ENCODE results near the gene INPP5D. TPM values are rescaled to one million over a fixed set of nuclear protein-coding genes. Genes with fewer than 3 reads are reported as not detected.

Gene INPP5D
- total RNA-seq, 1 experiment from 2014 or later = 17.2 TPM

DNA sequence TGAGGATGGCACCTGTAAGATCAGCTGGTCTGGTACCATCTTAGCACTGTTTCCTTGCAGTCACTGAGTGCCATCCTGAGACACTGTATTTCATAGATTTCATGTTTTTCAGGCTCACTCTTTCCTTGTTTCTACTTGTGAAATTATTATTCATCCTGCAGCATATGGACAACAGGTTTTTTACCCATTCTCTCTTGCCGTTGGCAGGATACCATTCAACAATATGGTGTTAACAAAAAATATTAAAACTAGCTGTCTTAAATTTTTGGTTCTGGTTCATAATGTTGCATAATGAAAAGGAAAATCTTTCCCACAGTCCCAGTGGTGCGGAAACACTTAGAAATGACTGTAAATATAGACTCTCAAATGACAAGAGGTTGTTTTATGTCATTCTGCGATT, 168.2 kb downstream of the INPP5D start:
- no peak overlapping the region for H3K4me3 Mint-ChIP-seq
- H3K27ac Mint-ChIP-seq = no peak overlapping the region
- TF ChIP-seq KAT7 (CRISPR knock-in tag; IDR thresholded peaks at IDR 0.05; ENCODE audit: borderline replicate concordance) = no peak
- no peak for TF ChIP-seq CREM (CRISPR knock-in tag; IDR thresholded peaks at IDR 0.05)
- TF ChIP-seq SMAD4 (CRISPR knock-in tag; IDR thresholded peaks at IDR 0.05) = no peak
- no peak for TF ChIP-seq ATF1 (CRISPR knock-in tag; IDR thresholded peaks at IDR 0.05)
- no peak for TF ChIP-seq EMX1 (CRISPR knock-in tag; IDR thresholded peaks at IDR 0.05)
- TF ChIP-seq, protein P1, sequence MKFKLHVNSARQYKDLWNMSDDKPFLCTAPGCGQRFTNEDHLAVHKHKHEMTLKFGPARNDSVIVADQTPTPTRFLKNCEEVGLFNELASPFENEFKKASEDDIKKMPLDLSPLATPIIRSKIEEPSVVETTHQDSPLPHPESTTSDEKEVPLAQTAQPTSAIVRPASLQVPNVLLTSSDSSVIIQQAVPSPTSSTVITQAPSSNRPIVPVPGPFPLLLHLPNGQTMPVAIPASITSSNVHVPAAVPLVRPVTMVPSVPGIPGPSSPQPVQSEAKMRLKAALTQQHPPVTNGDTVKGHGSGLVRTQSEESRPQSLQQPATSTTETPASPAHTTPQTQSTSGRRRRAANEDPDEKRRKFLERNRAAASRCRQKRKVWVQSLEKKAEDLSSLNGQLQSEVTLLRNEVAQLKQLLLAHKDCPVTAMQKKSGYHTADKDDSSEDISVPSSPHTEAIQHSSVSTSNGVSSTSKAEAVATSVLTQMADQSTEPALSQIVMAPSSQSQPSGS (CRISPR knock-in tag; IDR thresholded peaks at IDR 0.05; ENCODE audit: borderline replicate concordance, low read depth) = no peak
- TF ChIP-seq, protein P2, sequence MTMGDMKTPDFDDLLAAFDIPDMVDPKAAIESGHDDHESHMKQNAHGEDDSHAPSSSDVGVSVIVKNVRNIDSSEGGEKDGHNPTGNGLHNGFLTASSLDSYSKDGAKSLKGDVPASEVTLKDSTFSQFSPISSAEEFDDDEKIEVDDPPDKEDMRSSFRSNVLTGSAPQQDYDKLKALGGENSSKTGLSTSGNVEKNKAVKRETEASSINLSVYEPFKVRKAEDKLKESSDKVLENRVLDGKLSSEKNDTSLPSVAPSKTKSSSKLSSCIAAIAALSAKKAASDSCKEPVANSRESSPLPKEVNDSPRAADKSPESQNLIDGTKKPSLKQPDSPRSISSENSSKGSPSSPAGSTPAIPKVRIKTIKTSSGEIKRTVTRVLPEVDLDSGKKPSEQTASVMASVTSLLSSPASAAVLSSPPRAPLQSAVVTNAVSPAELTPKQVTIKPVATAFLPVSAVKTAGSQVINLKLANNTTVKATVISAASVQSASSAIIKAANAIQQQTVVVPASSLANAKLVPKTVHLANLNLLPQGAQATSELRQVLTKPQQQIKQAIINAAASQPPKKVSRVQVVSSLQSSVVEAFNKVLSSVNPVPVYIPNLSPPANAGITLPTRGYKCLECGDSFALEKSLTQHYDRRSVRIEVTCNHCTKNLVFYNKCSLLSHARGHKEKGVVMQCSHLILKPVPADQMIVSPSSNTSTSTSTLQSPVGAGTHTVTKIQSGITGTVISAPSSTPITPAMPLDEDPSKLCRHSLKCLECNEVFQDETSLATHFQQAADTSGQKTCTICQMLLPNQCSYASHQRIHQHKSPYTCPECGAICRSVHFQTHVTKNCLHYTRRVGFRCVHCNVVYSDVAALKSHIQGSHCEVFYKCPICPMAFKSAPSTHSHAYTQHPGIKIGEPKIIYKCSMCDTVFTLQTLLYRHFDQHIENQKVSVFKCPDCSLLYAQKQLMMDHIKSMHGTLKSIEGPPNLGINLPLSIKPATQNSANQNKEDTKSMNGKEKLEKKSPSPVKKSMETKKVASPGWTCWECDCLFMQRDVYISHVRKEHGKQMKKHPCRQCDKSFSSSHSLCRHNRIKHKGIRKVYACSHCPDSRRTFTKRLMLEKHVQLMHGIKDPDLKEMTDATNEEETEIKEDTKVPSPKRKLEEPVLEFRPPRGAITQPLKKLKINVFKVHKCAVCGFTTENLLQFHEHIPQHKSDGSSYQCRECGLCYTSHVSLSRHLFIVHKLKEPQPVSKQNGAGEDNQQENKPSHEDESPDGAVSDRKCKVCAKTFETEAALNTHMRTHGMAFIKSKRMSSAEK (CRISPR knock-in tag; IDR thresholded peaks at IDR 0.05; ENCODE audit: borderline replicate concordance) = no peak
- H3K36me3 Mint-ChIP-seq = no peaks in the 10 kb centered on the region
- ChIA-PET CTCF (interaction anchor here (2.0 kb wide), 1 partner anchor 8 kb away, joined by 6 read pairs; no protein-coding TSS in a partner anchor), POLR2A (interaction anchor here (0.6 kb wide), 1 partner anchor 23 kb away, joined by 3 read pairs; the partner anchor contains the start of gene ATG16L1)
- H3K27me3 Mint-ChIP-seq (ENCODE audit: low read depth) = no peaks in the 10 kb centered on the region; the same call in 1 of the 2 replicates
- peaks cover 12% of the 10 kb centered on the region for H3K9me3 Mint-ChIP-seq
- H3K4me1 Mint-ChIP-seq = peaks cover 15% of the 10 kb centered on the region
- ATAC-seq (no peak), DNase-seq (ENCODE audit: low spot score) (no peak)

DNA sequence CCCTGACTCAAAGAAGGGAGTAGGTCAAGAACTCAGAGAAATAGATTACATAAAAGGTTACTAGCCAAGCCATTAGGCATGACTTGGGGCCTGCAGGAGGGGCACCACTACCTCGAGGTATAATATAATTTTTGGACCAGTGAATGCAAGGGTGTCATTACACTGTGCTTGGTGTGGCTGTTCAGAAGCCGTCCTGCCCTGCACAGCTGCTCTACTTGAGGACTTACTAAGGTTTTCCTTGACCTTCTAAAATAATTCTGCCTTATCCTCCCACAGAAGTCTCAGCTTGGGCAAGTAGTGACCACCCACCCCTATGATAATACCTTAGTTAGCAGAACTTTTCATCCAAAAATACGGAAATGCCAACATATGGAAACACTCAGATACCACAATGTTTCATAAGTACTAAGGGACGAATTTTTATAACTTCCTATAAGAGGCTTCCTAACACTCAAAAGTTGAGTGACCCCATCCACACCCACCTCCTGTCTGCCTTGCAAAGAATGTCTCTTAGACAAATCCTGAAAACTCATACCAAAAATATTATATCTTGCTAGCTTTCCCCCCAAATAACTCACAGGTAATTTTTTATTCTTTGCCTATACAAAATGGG, 173.6 kb downstream of the INPP5D start:
- Mint-ChIP-seq H3K4me3 (no peak overlapping the region), H3K27ac (no peak overlapping the region), H3K27me3 (ENCODE audit: low read depth) (no peaks in the 10 kb centered on the region), H3K4me1 (no peaks in the 10 kb centered on the region), H3K36me3 (no peaks in the 10 kb centered on the region), H3K9me3 (peaks cover 4% of the 10 kb centered on the region; the same call in 1 of the 2 replicates)
- DNase-seq (ENCODE audit: low spot score) (no peak), ATAC-seq (no peak)
- CTCF ChIA-PET = interaction anchor here (3.1 kb wide), 1 partner anchor 17 kb away, joined by 13 read pairs; the partner anchor contains the start of gene ATG16L1
- POLR2A ChIA-PET = interaction anchor here (0.6 kb wide), 1 partner anchor 10 kb away, joined by 4 read pairs; no protein-coding TSS in a partner anchor
- no peak for TF ChIP-seq GRHL2 (CRISPR knock-in tag; IDR thresholded peaks at IDR 0.05; ENCODE audit: insufficient replicate concordance, severe bottlenecking)
- no peak for TF ChIP-seq FOXP1 (CRISPR knock-in tag; IDR thresholded peaks at IDR 0.05; ENCODE audit: borderline replicate concordance)
- TF ChIP-seq ZNF671 (CRISPR knock-in tag; IDR thresholded peaks at IDR 0.05) = no peak
- TF ChIP-seq, protein P3, sequence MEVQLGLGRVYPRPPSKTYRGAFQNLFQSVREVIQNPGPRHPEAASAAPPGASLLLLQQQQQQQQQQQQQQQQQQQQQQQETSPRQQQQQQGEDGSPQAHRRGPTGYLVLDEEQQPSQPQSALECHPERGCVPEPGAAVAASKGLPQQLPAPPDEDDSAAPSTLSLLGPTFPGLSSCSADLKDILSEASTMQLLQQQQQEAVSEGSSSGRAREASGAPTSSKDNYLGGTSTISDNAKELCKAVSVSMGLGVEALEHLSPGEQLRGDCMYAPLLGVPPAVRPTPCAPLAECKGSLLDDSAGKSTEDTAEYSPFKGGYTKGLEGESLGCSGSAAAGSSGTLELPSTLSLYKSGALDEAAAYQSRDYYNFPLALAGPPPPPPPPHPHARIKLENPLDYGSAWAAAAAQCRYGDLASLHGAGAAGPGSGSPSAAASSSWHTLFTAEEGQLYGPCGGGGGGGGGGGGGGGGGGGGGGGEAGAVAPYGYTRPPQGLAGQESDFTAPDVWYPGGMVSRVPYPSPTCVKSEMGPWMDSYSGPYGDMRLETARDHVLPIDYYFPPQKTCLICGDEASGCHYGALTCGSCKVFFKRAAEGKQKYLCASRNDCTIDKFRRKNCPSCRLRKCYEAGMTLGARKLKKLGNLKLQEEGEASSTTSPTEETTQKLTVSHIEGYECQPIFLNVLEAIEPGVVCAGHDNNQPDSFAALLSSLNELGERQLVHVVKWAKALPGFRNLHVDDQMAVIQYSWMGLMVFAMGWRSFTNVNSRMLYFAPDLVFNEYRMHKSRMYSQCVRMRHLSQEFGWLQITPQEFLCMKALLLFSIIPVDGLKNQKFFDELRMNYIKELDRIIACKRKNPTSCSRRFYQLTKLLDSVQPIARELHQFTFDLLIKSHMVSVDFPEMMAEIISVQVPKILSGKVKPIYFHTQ (CRISPR knock-in tag; IDR thresholded peaks at IDR 0.05) = no peak
- no peak for TF ChIP-seq RORB (CRISPR knock-in tag; IDR thresholded peaks at IDR 0.05)
- TF ChIP-seq TEAD1 (CRISPR knock-in tag; IDR thresholded peaks at IDR 0.05) = no peak
- TF ChIP-seq, protein P4, sequence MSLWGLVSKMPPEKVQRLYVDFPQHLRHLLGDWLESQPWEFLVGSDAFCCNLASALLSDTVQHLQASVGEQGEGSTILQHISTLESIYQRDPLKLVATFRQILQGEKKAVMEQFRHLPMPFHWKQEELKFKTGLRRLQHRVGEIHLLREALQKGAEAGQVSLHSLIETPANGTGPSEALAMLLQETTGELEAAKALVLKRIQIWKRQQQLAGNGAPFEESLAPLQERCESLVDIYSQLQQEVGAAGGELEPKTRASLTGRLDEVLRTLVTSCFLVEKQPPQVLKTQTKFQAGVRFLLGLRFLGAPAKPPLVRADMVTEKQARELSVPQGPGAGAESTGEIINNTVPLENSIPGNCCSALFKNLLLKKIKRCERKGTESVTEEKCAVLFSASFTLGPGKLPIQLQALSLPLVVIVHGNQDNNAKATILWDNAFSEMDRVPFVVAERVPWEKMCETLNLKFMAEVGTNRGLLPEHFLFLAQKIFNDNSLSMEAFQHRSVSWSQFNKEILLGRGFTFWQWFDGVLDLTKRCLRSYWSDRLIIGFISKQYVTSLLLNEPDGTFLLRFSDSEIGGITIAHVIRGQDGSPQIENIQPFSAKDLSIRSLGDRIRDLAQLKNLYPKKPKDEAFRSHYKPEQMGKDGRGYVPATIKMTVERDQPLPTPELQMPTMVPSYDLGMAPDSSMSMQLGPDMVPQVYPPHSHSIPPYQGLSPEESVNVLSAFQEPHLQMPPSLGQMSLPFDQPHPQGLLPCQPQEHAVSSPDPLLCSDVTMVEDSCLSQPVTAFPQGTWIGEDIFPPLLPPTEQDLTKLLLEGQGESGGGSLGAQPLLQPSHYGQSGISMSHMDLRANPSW (CRISPR knock-in tag; conservative IDR thresholded peaks at IDR 0.05; ENCODE audit: low read depth) = no peak
- TF ChIP-seq ETV6 (CRISPR knock-in tag; IDR thresholded peaks at IDR 0.05) = no peak
- no peak for TF ChIP-seq CBFB (CRISPR knock-in tag; IDR thresholded peaks at IDR 0.05; ENCODE audit: low read depth)
- TF ChIP-seq ZBTB21 (CRISPR knock-in tag; IDR thresholded peaks at IDR 0.05; ENCODE audit: borderline replicate concordance) = no peak
- TF ChIP-seq IRF2 (CRISPR knock-in tag; IDR thresholded peaks at IDR 0.05; ENCODE audit: borderline replicate concordance, low read depth) = no peak
- TF ChIP-seq, protein P5, sequence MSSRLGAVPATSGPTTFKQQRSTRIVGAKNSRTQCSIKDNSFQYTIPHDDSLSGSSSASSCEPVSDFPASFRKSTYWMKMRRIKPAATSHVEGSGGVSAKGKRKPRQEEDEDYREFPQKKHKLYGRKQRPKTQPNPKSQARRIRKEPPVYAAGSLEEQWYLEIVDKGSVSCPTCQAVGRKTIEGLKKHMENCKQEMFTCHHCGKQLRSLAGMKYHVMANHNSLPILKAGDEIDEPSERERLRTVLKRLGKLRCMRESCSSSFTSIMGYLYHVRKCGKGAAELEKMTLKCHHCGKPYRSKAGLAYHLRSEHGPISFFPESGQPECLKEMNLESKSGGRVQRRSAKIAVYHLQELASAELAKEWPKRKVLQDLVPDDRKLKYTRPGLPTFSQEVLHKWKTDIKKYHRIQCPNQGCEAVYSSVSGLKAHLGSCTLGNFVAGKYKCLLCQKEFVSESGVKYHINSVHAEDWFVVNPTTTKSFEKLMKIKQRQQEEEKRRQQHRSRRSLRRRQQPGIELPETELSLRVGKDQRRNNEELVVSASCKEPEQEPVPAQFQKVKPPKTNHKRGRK (CRISPR knock-in tag; IDR thresholded peaks at IDR 0.05; ENCODE audit: borderline replicate concordance) = no peak
- no peak for TF ChIP-seq ELF4 (CRISPR knock-in tag; IDR thresholded peaks at IDR 0.05; ENCODE audit: low read depth)
- TF ChIP-seq, protein P6, sequence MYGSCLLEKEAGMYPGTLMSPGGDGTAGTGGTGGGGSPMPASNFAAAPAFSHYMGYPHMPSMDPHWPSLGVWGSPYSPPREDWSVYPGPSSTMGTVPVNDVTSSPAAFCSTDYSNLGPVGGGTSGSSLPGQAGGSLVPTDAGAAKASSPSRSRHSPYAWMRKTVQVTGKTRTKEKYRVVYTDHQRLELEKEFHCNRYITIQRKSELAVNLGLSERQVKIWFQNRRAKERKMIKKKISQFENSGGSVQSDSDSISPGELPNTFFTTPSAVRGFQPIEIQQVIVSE (CRISPR knock-in tag; IDR thresholded peaks at IDR 0.05; ENCODE audit: borderline replicate concordance) = no peak

Data from WTC11 (cell line).